A549 (cell line): ENCODE results near the gene NPY5R.

Experiments
- CBX8 ChIP-seq: fragments of 200-600 bp; sonication (generic); IDR thresholded peaks from 2 replicates; pipeline ENCODE4 v1.6.1; 2016
- CTCF ChIP-seq: fragments of >200 bp; sonication (Bioruptor Twin); formaldehyde crosslinking; IDR thresholded peaks from 3 replicates; pipeline ENCODE4 v1.5.1; 2016
- HDAC2 ChIP-seq: fragments of 200-600 bp; sonication (generic); IDR thresholded peaks from 2 replicates; pipeline ENCODE4 v1.6.1; 2016
- REST ChIP-seq: fragments of 200-600 bp; sonication (generic); IDR thresholded peaks from 2 replicates; pipeline ENCODE4 v1.6.1; 2016; ENCODE audit warnings: antibody characterized with exemption, mild to moderate bottlenecking, moderate library complexity

- TF ChIP-seq CTCF (no peak), CBX8 (no peak), REST (no peak), HDAC2 (no peak)
Measured at GRCh38 chr4:163392328-163392727, 48.6 kb downstream of the NPY5R start.
